Suprapubic skin (tissue), 4 donors: ENCODE data around the gene IQGAP2. TPM values are rescaled to one million over a fixed set of nuclear protein-coding genes. Genes with fewer than 3 reads are reported as not detected.
"Not testable (repeated sequence)": the region's sequence is repeated elsewhere in the genome, so short reads cannot be mapped to it uniquely, and the experiment has no call there.

ENCODE experiments used
- DNase-seq, 2 donors: peaks; one replicate each; pipeline ENCODE4 v3.0.0-alpha.2; 2019; ENCODE audit warnings: low spot score in 2 of 2
- H3K27ac ChIP-seq: fragments of 200-600 bp; sonication (generic); one replicate; pipeline ENCODE4 v1.5.1; 2019
- H3K27me3 ChIP-seq: fragments of 200-600 bp; sonication (generic); one replicate; pipeline ENCODE4 v1.5.1; 2019
- H3K36me3 ChIP-seq: fragments of 200-600 bp; sonication (generic); one replicate; pipeline ENCODE4 v1.5.1; 2019
- H3K4me1 ChIP-seq: fragments of 200-600 bp; sonication (generic); one replicate; pipeline ENCODE4 v1.5.1; 2019
- H3K4me3 ChIP-seq: fragments of 200-600 bp; sonication (generic); one replicate; pipeline ENCODE4 v1.5.1; 2019; ENCODE audit warnings: mild to moderate bottlenecking
- H3K9me3 ChIP-seq: fragments of 200-600 bp; sonication (generic); one replicate; pipeline ENCODE4 v1.5.1; 2019
- EP300 ChIP-seq: sonication (generic); formaldehyde crosslinking; IDR thresholded peaks from one replicate; pipeline ENCODE4 v1.6.1; 2017; ENCODE audit warnings: antibody characterized with exemption
- POLR2A ChIP-seq, 2 donors: fragments of 450-650 bp; IDR thresholded peaks; one replicate each; pipeline ENCODE4 v1.6.1; 2017; ENCODE audit warnings: antibody characterized with exemption in 2 of 2, mild to moderate bottlenecking in 2 of 2, moderate library complexity in 2 of 2
- POLR2AphosphoS5 ChIP-seq, 3 donors: sonication (generic); formaldehyde crosslinking; IDR thresholded peaks; one replicate each; pipeline ENCODE4 v1.6.1; 2017; ENCODE audit warnings: antibody characterized with exemption in 3 of 3
- WGBS: methylation state at CpG from one replicate; pipeline ENCODE4 v1.1.5; 2018; 5-methylcytosine and 5-hydroxymethylcytosine counted together
- total RNA-seq, 4 donors: library from RNA; depleted of rRNA; stranded (reverse); fragments of >200 nt; gene quantifications; one replicate each; pipeline ENCODE4 v1.1.0, GENCODE V29; 2016
- TF ChIP-seq, protein P1 (sequence below), 2 donors: fragments of 200-600 bp in 1 of 2; fragments of 450-650 bp in 1 of 2; sonication (generic) in 1 of 2; IDR thresholded peaks; one replicate each; pipeline ENCODE4 v1.5.1; 2016 to 2019; ENCODE audit warnings: antibody characterized with exemption in 2 of 2, mild to moderate bottlenecking in 1 of 2, moderate library complexity in 1 of 2

The IQGAP2 gene
- total RNA-seq, 4 donors from 2014 or later = 10.1 to 49.0 (median 12.8) TPM

DNA sequence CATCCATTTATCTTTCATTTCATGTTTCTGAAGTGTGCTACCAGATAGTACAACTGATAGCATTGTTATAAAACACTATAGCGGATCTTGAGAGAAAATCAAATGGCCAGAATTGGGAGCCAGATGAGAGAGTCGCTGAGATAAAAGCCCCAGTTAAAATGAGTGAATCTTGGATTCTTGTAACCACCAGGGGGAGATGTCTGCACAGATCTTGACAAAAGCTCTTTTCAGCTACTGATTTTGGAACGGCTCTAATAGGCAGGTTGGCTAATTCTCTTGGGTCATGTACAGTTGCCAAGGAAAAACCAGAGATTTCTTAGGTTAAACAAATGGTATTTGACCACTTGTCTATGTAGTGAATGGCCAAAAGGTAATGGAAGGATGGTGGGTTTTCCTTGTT is 198.4 kb downstream of the IQGAP2 start:
- Histone ChIP-seq H3K4me1 (no peaks in the 10 kb centered on the region), H3K9me3 (no peaks in the 10 kb centered on the region), H3K4me3 (no peak overlapping the region), H3K27ac (no peak overlapping the region), H3K27me3 (no peaks in the 10 kb centered on the region), H3K36me3 (no peaks in the 10 kb centered on the region)
- DNase-seq = no peak
- WGBS = 7% methylated on average over 3 of the region's 3 CpGs
- no peak for TF ChIP-seq EP300
- TF ChIP-seq, protein P1, sequence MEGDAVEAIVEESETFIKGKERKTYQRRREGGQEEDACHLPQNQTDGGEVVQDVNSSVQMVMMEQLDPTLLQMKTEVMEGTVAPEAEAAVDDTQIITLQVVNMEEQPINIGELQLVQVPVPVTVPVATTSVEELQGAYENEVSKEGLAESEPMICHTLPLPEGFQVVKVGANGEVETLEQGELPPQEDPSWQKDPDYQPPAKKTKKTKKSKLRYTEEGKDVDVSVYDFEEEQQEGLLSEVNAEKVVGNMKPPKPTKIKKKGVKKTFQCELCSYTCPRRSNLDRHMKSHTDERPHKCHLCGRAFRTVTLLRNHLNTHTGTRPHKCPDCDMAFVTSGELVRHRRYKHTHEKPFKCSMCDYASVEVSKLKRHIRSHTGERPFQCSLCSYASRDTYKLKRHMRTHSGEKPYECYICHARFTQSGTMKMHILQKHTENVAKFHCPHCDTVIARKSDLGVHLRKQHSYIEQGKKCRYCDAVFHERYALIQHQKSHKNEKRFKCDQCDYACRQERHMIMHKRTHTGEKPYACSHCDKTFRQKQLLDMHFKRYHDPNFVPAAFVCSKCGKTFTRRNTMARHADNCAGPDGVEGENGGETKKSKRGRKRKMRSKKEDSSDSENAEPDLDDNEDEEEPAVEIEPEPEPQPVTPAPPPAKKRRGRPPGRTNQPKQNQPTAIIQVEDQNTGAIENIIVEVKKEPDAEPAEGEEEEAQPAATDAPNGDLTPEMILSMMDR (IDR thresholded peaks at IDR 0.05) = peak; percentile 67 to 71

DNA sequence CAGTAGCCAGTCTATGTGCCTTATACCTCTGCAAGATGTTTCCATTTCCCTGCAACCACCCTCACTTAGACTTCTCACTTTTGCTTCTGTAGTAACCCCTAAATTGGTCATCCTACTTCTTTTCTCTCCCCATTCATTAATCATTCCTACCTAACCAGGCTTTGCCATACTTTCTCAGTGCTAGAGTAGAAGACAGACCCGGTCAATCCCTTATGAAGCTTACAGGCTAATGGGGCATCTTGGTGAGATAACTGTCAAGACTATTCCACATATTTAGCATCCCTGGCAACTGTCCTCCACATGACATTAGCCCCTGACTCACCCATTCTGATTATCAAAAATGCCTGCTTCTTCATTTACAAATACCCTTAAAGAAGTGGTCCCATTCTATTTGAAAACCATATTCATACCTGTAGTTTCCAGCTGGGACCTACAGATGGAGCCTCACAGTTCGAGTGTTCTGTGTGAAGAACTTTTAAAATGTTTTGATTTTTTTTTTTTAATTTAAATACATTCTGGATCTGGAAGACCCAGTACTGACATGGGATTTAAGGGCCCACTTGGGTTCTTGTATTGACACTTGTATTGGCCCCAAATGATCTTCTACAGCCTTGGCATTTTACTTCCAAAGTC is 199.1 kb downstream of the IQGAP2 start:
- Histone ChIP-seq H3K27me3 (no peaks in the 10 kb centered on the region), H3K27ac (no peak overlapping the region), H3K4me1 (peaks cover 4% of the 10 kb centered on the region), H3K9me3 (no peaks in the 10 kb centered on the region), H3K4me3 (no peak overlapping the region), H3K36me3 (no peaks in the 10 kb centered on the region)
- WGBS = 72% methylated on average over 2 of the region's 2 CpGs
- no peak for DNase-seq
- TF ChIP-seq, protein P1 (IDR thresholded peaks at IDR 0.05) = no peak
- TF ChIP-seq POLR2AphosphoS5 (IDR thresholded peaks at IDR 0.05) = no peak
- no peak for TF ChIP-seq EP300
- TF ChIP-seq POLR2A (IDR thresholded peaks at IDR 0.05) = no peak

DNA sequence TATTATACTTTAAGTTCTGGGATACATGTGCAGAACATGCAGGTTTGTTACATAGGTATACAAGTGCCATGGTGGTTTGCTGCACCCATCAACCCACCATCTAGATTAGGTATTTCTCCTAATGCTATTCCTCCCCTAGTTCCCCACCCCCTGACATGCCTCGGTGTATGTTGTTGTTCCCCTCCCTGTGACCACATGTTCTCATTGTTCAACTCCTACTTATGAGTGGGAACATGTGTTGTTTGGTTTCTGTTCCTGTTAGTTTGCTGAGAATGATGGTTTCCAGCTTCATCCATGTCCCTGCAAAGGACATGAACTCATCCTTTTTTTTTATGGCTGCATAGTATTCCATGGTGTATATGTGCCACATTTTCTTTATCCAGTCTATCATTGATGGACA is 200.9 kb downstream of the IQGAP2 start:
- H3K9me3 ChIP-seq, H3K27me3 ChIP-seq, DNase-seq, H3K4me1 ChIP-seq, H3K36me3 ChIP-seq, H3K27ac ChIP-seq, H3K4me3 ChIP-seq: not testable (repeated sequence)
- 77% methylated on average over 1 of the region's 1 CpG for WGBS

DNA sequence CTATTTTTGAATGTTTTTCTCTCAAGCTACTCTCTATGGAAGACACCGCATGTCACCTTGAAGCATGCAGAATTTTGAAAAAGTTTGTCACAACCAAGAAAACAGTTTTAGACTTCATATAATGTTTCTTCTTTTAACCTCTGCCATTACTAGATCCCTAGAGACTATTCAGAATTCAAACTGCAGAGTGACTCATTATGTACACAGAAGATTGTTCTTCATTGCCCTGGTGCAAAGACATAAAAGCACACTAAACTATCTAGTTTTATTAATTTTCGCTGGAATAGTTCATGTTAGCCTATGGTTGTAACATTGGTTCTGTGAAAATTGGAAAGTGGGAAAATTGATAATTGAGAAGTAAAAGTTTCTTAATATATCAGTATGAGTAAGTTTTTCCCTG is 201.8 kb downstream of the IQGAP2 start:
- no peak for DNase-seq
- TF ChIP-seq EP300 (no peak), POLR2AphosphoS5 (IDR thresholded peaks at IDR 0.05) (no peak), POLR2A (IDR thresholded peaks at IDR 0.05) (no peak)
- TF ChIP-seq, protein P1 (IDR thresholded peaks at IDR 0.05) = no peak
- WGBS = 65% methylated on average over 2 of the region's 2 CpGs
- Histone ChIP-seq H3K27me3 (no peaks in the 10 kb centered on the region), H3K4me3 (no peak overlapping the region), H3K4me1 (peaks cover 7% of the 10 kb centered on the region), H3K9me3 (no peaks in the 10 kb centered on the region), H3K27ac (no peak overlapping the region), H3K36me3 (no peaks in the 10 kb centered on the region)

DNA sequence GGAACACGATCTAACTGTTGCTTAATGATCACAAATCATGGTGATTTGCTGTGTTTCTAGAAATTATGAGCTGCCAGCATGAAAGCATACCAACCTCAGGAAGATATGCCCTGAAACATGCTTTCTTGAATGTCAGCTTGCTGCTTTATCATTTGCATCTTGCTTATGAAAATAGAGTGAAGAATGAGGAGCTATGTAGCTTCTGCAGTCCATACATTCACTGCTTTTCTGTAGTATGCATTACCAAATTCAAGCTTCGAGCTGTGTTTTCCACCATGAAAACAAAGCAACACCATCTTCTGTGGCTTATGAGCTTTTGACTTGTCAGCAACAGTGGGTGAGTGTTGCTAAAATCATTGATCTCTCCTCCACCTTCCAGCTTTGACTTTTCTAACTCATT is 203.6 kb downstream of the IQGAP2 start:
- no peak overlapping the region for H3K27ac ChIP-seq
- TF ChIP-seq POLR2AphosphoS5 (IDR thresholded peaks at IDR 0.05) = no peak
- no peak for TF ChIP-seq EP300
- no peak for TF ChIP-seq POLR2A (IDR thresholded peaks at IDR 0.05)
- TF ChIP-seq, protein P1 (IDR thresholded peaks at IDR 0.05) = no peak
- no peak overlapping the region for H3K4me3 ChIP-seq
- WGBS = 69% methylated on average over 2 of the region's 2 CpGs
- peaks cover 7% of the 10 kb centered on the region for H3K4me1 ChIP-seq
- H3K9me3 ChIP-seq = no peaks in the 10 kb centered on the region
- H3K36me3 ChIP-seq = no peaks in the 10 kb centered on the region
- no peak for DNase-seq
- no peaks in the 10 kb centered on the region for H3K27me3 ChIP-seq

DNA sequence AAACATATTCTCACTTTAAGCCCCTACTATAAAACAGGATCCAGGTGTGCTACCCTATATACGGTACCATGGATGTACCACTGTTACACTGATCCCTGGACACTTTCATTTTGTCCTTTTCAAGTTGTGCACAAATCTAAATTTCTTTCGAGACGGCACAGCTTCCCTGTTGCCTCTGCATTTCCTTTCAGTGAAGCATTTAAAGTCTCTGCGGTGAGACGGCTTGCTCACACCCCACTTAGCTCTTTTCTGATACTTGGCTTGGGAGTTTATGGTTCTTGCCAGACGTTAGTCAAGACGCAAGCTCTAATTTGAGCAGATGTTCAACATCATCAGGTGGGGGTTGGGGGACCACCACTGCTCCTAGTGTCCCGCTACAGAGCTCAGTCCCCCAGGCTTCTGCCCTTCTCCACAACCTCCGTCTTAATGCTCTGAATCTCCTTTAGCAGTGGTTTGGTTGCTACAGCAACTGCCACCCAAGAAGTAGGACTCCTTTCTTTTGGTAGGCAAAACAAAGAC is 204.3 kb downstream of the IQGAP2 start:
- H3K4me1 ChIP-seq = peaks cover 7% of the 10 kb centered on the region
- TF ChIP-seq, protein P1 (IDR thresholded peaks at IDR 0.05) = no peak
- no peak for TF ChIP-seq EP300
- no peak for TF ChIP-seq POLR2AphosphoS5 (IDR thresholded peaks at IDR 0.05)
- DNase-seq = no peak
- H3K4me3 ChIP-seq = no peak overlapping the region
- H3K27me3 ChIP-seq = no peaks in the 10 kb centered on the region
- no peaks in the 10 kb centered on the region for H3K36me3 ChIP-seq
- 56% methylated on average over 9 of the region's 9 CpGs for WGBS
- peak overlapping the region; percentile 14 for H3K27ac ChIP-seq
- H3K9me3 ChIP-seq = no peaks in the 10 kb centered on the region
